ENCODE measurements around the gene ARMC7. TPM values are rescaled to one million over a fixed set of nuclear protein-coding genes. Genes with fewer than 3 reads are reported as not detected.

Gene ARMC7
- total and polyA plus RNA-seq, 2 of the 13 experiments (the other 11 are each of a cell fraction or from before 2014, with no cell fraction given), result 3.9 to 4.2 TPM

- TF ChIP-seq UBTF (CRISPR knock-in tag; IDR thresholded peaks at IDR 0.05), result no peak; the same call in none of the 2 replicates
- TF ChIP-seq ATF2 (CRISPR knock-in tag; IDR thresholded peaks at IDR 0.05), result no peak
- peak; percentile 92 for TF ChIP-seq ZBTB43 (CRISPR knock-in tag; conservative IDR thresholded peaks at IDR 0.05)
- TF ChIP-seq ZNF691 (CRISPR knock-in tag; IDR thresholded peaks at IDR 0.05; ENCODE audit: borderline replicate concordance, low read depth), result no peak
- TF ChIP-seq ZNF335 (CRISPR knock-in tag; IDR thresholded peaks at IDR 0.05), result no peak
- TF ChIP-seq ZFP91 (CRISPR knock-in tag; IDR thresholded peaks at IDR 0.05; ENCODE audit: borderline replicate concordance), result peak; percentile 7; the same call in 1 of the 2 replicates
- no peak for TF ChIP-seq ZNF652 (CRISPR knock-in tag; IDR thresholded peaks at IDR 0.05; ENCODE audit: borderline replicate concordance, low read depth)
- TF ChIP-seq SALL1 (CRISPR knock-in tag; IDR thresholded peaks at IDR 0.05), result no peak
- no peak for TF ChIP-seq ZSCAN22 (CRISPR knock-in tag; IDR thresholded peaks at IDR 0.05)
- TF ChIP-seq DMAP1 (CRISPR knock-in tag; IDR thresholded peaks at IDR 0.05), result no peak
- peak; percentile 25 for TF ChIP-seq RBM39 (IDR thresholded peaks at IDR 0.05; ENCODE audit: low read depth, low read length, poor library complexity, severe bottlenecking)
- no peak for TF ChIP-seq ZFYVE20 (CRISPR knock-in tag; IDR thresholded peaks at IDR 0.05; ENCODE audit: borderline replicate concordance, low read depth)
- TF ChIP-seq ARNTL (CRISPR knock-in tag; IDR thresholded peaks at IDR 0.05), result 0 out of 2 replicates have a peak, but pooled peaks have one; percentile 2
- TF ChIP-seq KLF6 (CRISPR knock-in tag; IDR thresholded peaks at IDR 0.05), result no peak
- TF ChIP-seq SSRP1 (CRISPR knock-in tag; IDR thresholded peaks at IDR 0.05), result 0 out of 2 replicates have a peak, but pooled peaks have one; percentile 68
- 0 out of 2 replicates have a peak, but pooled peaks have one; percentile 31 for TF ChIP-seq ZNF264 (CRISPR knock-in tag; IDR thresholded peaks at IDR 0.05)
- TF ChIP-seq ZNF816 (CRISPR knock-in tag; IDR thresholded peaks at IDR 0.05; ENCODE audit: borderline replicate concordance), result 0 out of 2 replicates have a peak, but pooled peaks have one; percentile 14
These were observed 22.0 kb upstream of the ARMC7 start, which contains the start of gene SLC16A5 (continued) for GRCh38 chr17:75087558-75088453.
